C1 segment of cervical spinal cord (tissue), 14 donors: ENCODE data around the gene AP3S1.
"Not testable (repeated sequence)": the region's sequence is repeated elsewhere in the genome, so short reads cannot be mapped to it uniquely, and the experiment has no call there.

Experiments
- DNase-seq, 14 donors: peaks; one replicate each; lab custom pipeline; 2025; lab: John Stamatoyannopoulos, UW

The AP3S1 gene

DNA sequence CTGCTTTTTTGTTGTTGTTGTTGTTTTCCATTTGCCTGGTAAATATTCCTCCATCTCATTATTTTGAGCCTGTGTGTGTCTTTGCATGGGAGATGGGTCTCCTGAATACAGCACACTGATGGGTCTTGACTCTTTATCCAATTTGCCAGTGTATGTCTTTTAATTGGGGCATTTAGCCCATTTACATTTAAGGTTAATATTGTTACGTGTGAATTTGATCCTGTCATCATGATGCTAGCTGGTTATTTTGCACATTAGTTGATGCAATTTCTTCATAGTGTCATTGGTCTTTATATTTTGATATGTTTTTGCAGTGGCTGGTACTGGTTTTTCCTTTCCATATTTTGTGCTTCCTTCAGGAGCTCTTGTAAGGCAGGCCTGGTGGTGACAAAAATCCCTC is 16.8 kb upstream of the AP3S1 start:
- DNase-seq, result not testable (repeated sequence)

DNA sequence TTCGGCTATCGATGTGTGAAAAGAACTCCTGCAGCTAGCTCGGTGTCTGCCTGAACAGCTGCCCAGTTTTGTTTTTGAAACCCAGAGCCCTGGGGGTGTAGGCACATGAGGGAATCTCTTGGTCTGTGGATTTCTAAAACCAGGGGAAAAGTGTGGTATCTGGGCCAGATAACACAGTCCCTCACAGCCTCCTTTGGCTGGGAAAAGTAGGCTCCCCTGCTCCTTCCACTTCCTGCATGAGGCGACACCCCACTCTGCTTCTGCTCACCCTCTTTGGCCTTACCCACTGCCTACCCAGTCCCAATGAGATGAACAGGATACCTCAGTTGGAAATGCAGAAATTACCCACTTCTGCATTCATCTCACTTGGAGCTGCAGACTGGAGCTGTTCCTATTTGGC is 15.8 kb upstream of the AP3S1 start:
- DNase-seq, result no peak

- DNase-seq, result no peak
These were observed 11.8 kb upstream of the AP3S1 start for GRCh38 chr5:115829913-115830312.

- peak in 1 of 14 donors; percentile 10 for DNase-seq
These were observed 10.5 kb upstream of the AP3S1 start for GRCh38 chr5:115831163-115831768.

DNA sequence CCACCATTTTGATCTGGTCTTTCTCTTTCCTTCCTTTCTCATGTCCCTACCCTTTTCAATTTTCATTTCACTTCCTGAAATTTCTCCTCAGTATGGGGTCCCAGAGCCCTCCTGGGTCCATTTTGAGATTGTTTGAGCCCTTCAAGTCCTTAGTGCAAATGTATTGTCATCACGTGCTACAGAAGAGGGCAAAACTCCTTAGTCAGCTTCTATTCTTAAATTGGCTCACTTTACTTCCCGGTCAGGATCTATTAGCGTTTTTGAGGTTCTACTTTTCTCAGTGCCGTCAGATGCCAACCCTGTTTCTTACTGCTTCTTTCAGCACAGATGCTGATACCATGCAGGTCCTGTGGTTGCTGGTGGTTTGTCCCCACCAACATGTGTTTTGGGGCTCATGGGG is 6.3 kb upstream of the AP3S1 start:
- DNase-seq, result no peak

GRCh38 chr5:115838885-115839518 is 2.7 kb upstream of the AP3S1 start:
- DNase-seq, result peak in 2 of 14 donors; percentile 4 to 32

DNA sequence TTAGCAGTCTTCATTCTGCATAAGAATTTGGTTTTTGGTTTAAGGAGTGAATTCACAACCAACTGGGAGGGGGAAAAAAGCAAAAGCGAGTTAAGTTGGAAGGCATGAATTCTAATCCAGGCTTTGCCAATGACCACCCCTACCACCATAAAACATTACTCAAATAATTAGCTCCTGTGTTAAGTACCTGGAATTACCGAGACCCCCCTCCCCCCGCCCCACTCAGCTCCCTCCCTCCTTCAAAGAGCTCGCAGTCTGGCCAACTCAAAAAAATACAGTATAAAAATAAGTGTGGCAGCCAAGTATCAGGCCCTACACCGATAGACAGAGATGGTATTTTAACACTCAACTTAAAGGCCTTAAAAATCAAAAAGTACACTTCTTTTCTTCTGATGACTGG is 862 bp upstream of the AP3S1 start:
- no peak for DNase-seq

DNA sequence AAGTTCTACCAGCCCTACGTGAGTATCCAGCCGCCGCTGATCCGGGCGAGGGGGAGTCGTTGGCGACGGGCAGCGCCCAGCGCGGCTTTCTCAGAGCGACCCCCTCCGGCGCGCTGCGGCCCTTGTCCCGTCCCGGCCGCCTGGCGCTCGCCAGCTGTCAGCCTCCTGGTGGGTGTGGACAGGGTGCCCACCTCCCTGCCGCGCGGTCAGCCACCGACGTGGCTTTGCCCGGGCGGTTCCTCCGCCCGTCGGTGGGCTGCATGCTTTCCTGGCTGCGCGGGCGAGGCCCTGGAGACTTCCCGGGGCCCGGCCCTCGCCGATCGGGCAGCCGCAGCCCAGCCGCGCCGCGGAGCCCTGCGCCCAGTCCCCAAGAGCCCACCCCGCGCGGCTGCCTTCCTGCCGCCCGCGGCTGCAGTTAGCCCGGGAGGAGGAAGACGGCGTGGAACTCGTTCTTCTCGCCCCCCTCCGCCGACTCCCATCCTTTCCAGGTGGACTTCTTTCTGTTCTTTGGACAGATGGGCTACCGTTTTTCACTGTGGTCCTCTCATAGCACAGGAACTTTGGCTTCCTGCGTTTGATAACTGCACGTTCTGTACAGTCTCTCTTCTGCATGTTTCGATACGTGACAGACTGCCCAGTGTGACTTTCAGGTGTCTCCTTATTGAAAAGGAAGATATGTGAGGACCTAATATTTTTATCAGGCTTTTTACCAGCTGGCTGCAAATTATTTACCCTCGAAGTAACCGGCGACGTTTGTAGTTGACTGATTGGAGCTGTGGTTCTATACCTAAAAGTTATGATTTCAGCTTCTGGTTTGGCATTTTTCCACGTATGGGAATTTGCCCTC is 577 bp downstream of the AP3S1 start:
- DNase-seq, result peak in 6 of 14 donors; percentile 41 to 76 (median 64)

- no peak for DNase-seq
These were observed 1.2 kb downstream of the AP3S1 start for GRCh38 chr5:115842952-115843351.

GRCh38 chr5:115843444-115844130 is 1.9 kb downstream of the AP3S1 start:
- DNase-seq, result no peak

DNA sequence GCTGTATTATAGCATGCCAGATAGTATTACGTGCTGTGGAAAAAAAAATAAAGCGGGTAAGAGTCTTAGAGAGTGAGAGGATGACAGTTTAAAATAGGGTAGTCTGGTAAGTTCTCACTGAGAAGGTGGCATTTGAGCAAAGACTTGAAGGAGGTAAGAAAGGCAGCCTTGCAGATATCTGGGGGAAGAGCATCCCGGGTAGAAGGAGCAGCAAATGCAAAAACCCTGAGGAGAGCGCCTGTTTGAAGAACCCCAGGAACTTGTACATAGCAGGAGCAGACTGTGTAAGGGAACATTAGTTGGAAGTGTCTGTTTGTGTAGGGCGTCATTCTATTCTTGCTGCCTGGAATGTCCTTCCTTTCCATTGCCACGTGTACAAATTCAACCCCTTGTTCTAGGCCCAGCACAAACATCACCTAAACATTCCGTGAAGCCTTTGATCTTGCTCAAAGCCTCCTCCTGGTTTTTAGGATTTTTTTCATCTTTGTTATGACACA is 2.6 kb downstream of the AP3S1 start:
- peak in 1 of 14 donors; percentile 3 for DNase-seq

GRCh38 chr5:115847290-115847689 is 5.6 kb downstream of the AP3S1 start:
- no peak for DNase-seq

DNA sequence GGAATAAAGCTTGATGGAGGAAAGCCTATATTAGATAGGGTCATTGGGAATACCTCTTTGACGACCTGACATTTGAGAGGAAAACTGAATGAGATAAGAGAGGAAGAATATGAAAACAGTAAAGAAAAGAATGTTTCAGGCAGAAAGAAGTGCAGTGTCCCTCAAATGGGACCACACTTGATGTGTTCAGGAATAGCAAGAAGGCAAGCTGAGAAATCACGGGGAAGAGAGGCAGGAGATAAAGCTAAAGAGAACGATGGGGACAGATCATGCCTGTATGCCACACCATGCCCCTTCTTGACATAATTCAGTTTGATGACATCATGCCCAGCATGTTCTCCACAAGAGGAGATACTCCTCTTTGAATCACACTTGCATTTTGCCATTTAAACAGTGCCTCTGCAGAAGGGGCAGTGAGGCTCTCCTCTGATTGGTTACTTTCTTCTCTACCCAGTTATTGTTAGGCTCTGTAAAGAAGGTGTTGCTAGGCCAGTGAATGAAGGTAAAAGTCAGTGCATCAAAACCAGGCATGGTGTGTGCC is 7.6 kb downstream of the AP3S1 start:
- no peak for DNase-seq

GRCh38 chr5:115850744-115851416 is 9.1 kb downstream of the AP3S1 start:
- no peak for DNase-seq

- no peak for DNase-seq
These were observed 12.4 kb downstream of the AP3S1 start for GRCh38 chr5:115854139-115854538.

- no peak for DNase-seq
These were observed 14.2 kb downstream of the AP3S1 start for GRCh38 chr5:115855959-115856358.

DNA sequence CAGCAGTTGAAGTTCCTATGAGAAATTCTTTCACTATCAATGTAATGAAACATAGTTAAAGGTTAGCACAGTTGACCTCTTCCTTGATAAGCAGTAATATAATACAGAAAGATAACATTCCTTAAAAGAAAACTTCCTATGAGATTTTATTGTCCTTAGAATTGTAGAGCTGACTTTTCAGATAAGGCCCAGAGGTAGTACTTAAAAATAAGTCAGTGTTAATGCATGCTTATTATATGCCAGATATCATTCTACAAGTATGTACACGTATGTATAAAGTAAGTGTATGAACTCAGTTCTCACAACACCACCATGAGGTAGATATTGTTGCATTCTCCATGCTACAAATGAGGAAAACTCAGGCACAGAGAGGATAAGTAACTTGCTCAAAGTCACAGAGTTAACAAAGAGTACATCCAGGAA is 15.3 kb downstream of the AP3S1 start:
- DNase-seq, result no peak

GRCh38 chr5:115857626-115858349 is 16.1 kb downstream of the AP3S1 start:
- no peak for DNase-seq

- no peak for DNase-seq
These were observed 16.7 kb downstream of the AP3S1 start for GRCh38 chr5:115858396-115858795.

DNA sequence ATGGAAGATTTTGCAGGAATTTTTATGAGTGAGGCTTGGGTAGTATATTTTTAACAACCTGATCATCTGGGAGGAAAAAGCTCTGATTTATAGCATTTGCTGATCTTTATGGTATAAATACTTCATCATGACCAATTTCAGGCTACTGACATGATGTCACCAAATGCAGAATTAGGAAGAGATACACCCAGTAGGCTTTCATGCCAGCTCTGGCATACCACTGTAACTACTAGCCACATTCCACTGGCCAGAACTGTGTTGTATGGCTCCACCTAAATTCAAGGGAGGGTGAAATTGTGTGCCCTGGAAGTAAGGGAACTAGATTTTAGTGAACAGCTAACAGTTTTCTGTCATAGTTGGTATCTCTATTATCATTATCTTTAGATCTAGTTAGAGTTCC is 17.6 kb downstream of the AP3S1 start:
- no peak for DNase-seq
